Loucy (cell line): ENCODE results near the gene SP110.

Source experiments
- CTCF ChIP-seq: fragments of 200-600 bp; sonication (generic); conservative IDR thresholded peaks from 2 replicates; pipeline ENCODE4 v1.5.1; 2014; ENCODE audit warnings: mild to moderate bottlenecking, antibody characterized with exemption, low read length
- EZH2phosphoT487 ChIP-seq: fragments of 200-600 bp; IDR thresholded peaks from 2 replicates; pipeline ENCODE4 v1.6.1; 2018; ENCODE audit warnings: antibody characterized with exemption, mild to moderate bottlenecking, moderate library complexity, borderline replicate concordance

DNA sequence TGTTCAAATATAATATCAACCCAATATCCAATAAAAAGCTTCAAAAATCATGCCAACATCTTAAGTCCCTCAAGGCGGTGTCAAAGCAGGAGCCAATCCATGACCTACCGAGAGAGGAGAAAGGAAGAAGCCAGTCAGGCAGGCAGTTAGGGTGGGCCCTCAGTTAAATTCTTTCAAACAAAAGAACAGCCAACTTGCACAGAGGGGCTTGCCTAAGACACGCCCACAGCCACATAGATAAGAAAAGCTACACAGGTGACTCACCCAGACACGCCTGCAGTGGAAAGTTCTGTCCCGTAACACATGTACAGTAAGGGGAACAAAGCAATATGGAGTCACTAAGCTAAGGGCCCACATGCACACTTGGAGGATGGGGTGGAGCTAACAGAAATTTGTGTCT lies 61.3 kb downstream of the SP110 start:
- no peak for TF ChIP-seq CTCF
- no peak for TF ChIP-seq EZH2phosphoT487
